Stomach (tissue), 4 donors: Measurements from ENCODE around the gene FGF7.

Experiments used
- CTCF ChIP-seq, 7 experiments: fragments of 450-650 bp in 4 of 7; fragments of 200-600 bp in 3 of 7; sonication (generic) in 3 of 7; IDR thresholded peaks; one replicate each; pipeline ENCODE4 v1.5.1; 2016 to 2019; ENCODE audit warnings: antibody characterized with exemption in 7 of 7, control low read depth in 2 of 7, mild to moderate bottlenecking in 1 of 7
- EP300 ChIP-seq: sonication (generic); formaldehyde crosslinking; IDR thresholded peaks from one replicate; pipeline ENCODE4 v1.6.1; 2017; ENCODE audit warnings: antibody characterized with exemption

DNA sequence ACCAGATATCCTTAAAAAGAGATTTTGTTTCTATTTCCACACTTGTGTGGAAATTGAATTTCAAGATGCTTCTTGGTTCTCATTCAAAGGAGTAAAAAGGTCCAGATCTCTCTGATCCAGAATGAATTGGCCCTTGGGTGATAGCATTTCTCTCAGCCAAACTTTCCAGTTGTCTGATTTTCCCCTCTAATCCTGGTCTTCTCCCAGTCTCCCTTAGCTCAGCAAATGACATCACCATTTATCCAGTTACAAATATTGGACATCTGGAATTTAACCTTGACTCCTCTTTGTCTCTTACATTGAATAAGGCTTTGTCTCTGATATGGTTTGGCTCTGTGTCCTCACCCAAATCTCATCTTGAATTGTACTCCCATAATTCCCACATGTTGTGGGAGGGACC, 10.2 kb upstream of the FGF7 start:
- TF ChIP-seq CTCF (IDR thresholded peaks at IDR 0.05) (no peak), EP300 (no peak)
